Karpas-422 (cell line): ENCODE results near the gene PPM1M. TPM values are rescaled to one million over a fixed set of nuclear protein-coding genes. Genes with fewer than 3 reads are reported as not detected.

Experiments
- DNase-seq: peaks from one replicate; pipeline ENCODE4 v3.0.0-alpha.2; 2015
- H2AFZ ChIP-seq: fragments of 200-600 bp; sonication (generic); 2 replicates; pipeline ENCODE4 v1.6.1; 2014; ENCODE audit warnings: antibody characterized with exemption, low read length, mixed read lengths
- H3K27ac ChIP-seq: fragments of 200-600 bp; sonication (generic); 2 replicates; pipeline ENCODE4 v1.5.1; 2014; ENCODE audit warnings: mild to moderate bottlenecking, low read length, moderate library complexity
- H3K27me3 ChIP-seq: fragments of 200-600 bp; sonication (generic); 2 replicates; pipeline ENCODE4 v1.6.1; 2014; ENCODE audit warnings: low read length, mixed read lengths
- H3K36me3 ChIP-seq: fragments of 200-600 bp; sonication (generic); 2 replicates; pipeline ENCODE4 v1.6.1; 2014; ENCODE audit warnings: low read length, mixed read lengths; ENCODE audit not compliant: insufficient read depth
- H3K4me1 ChIP-seq: fragments of 200-600 bp; sonication (generic); 2 replicates; pipeline ENCODE4 v1.6.1; 2014; ENCODE audit warnings: mild to moderate bottlenecking, low read length, mixed read lengths
- H3K4me2 ChIP-seq: fragments of 200-600 bp; sonication (generic); 2 replicates; pipeline ENCODE4 v1.6.1; 2014; ENCODE audit warnings: low read length, low read depth, mild to moderate bottlenecking; ENCODE audit not compliant: poor library complexity, severe bottlenecking
- H3K4me3 ChIP-seq: fragments of 200-600 bp; sonication (generic); 2 replicates; pipeline ENCODE4 v1.5.1; 2014; ENCODE audit warnings: mild to moderate bottlenecking, antibody characterized with exemption, low read length, mixed read lengths
- H3K79me2 ChIP-seq: fragments of 200-600 bp; sonication (generic); 2 replicates; pipeline ENCODE4 v1.6.1; 2014; ENCODE audit warnings: mild to moderate bottlenecking, low read length, mixed read lengths
- H3K9ac ChIP-seq: fragments of 200-600 bp; sonication (generic); 2 replicates; pipeline ENCODE4 v1.6.0; 2014; ENCODE audit warnings: low read length
- H3K9me2 ChIP-seq: fragments of 200-600 bp; sonication (generic), shearing (Covaris generic); replicated peaks from 2 replicates; pipeline ENCODE4 v1.6.0; 2014; ENCODE audit warnings: mild to moderate bottlenecking, low read length, moderate library complexity; ENCODE audit not compliant: insufficient read depth
- H3K9me3 ChIP-seq: fragments of 300-700, 200-600 bp; sonication (generic); 2 replicates; pipeline ENCODE4 v1.6.1; 2014; ENCODE audit warnings: low read length, mixed read lengths
- H4K20me1 ChIP-seq: fragments of 200-600 bp; sonication (generic); 2 replicates; pipeline ENCODE4 v1.6.1; 2014; ENCODE audit warnings: mild to moderate bottlenecking, antibody characterized with exemption, low read length, low read depth; ENCODE audit not compliant: insufficient read depth
- total RNA-seq: library from RNA; depleted of rRNA; stranded (reverse); fragments of >200 nt; shearing (Covaris generic); gene quantifications from 2 replicates; pipeline ENCODE4 v1.2.3, GENCODE V29; 2014; ENCODE audit warnings: low replicate concordance

PPM1M gene
- total RNA-seq, 1 experiment from 2014 or later, result 35.4 TPM

GRCh38 chr3:52218454-52218853, 27.1 kb upstream of the PPM1M start:
- Histone ChIP-seq H3K4me2 (no peak overlapping the region), H3K4me3 (no peak overlapping the region), H3K36me3 (peaks cover 42% of the 10 kb centered on the region), H3K9me2 (no peaks in the 10 kb centered on the region), H4K20me1 (peaks cover 57% of the 10 kb centered on the region), H3K9me3 (no peaks in the 10 kb centered on the region), H3K79me2 (peaks cover 42% of the 10 kb centered on the region), H3K27ac (0 out of 2 replicates have a peak overlapping the region, but pooled peaks have one; percentile 75), H3K9ac (no peak overlapping the region), H2AFZ (no peak overlapping the region), H3K4me1 (peaks cover 44% of the 10 kb centered on the region), H3K27me3 (no peaks in the 10 kb centered on the region)
- no peak for DNase-seq

- Histone ChIP-seq H3K9me3 (no peaks in the 10 kb centered on the region), H3K79me2 (peaks cover 48% of the 10 kb centered on the region), H3K36me3 (peaks cover 44% of the 10 kb centered on the region), H3K27ac (peak overlapping the region; percentile 75), H3K9me2 (no peaks in the 10 kb centered on the region), H3K4me3 (no peak overlapping the region), H3K4me1 (peaks cover 51% of the 10 kb centered on the region), H3K9ac (no peak overlapping the region; the same call in 1 of the 2 replicates), H2AFZ (no peak overlapping the region), H3K27me3 (no peaks in the 10 kb centered on the region), H3K4me2 (no peak overlapping the region), H4K20me1 (peaks cover 64% of the 10 kb centered on the region)
- DNase-seq, result no peak
These were observed 26.5 kb upstream of the PPM1M start for GRCh38 chr3:52218937-52219650.

GRCh38 chr3:52220380-52221026, 25.1 kb upstream of the PPM1M start:
- H3K9ac ChIP-seq, result peak overlapping the region; percentile 23
- H3K79me2 ChIP-seq, result peaks cover 61% of the 10 kb centered on the region
- H3K4me2 ChIP-seq, result peak overlapping the region; percentile 41
- no peak overlapping the region for H2AFZ ChIP-seq
- H3K9me2 ChIP-seq, result no peaks in the 10 kb centered on the region
- peaks cover 71% of the 10 kb centered on the region for H4K20me1 ChIP-seq
- H3K27ac ChIP-seq, result peak overlapping the region; percentile 75
- peaks cover 58% of the 10 kb centered on the region for H3K4me1 ChIP-seq
- H3K9me3 ChIP-seq, result no peaks in the 10 kb centered on the region
- H3K27me3 ChIP-seq, result no peaks in the 10 kb centered on the region
- peaks cover 50% of the 10 kb centered on the region for H3K36me3 ChIP-seq
- H3K4me3 ChIP-seq, result no peak overlapping the region; the same call in 1 of the 2 replicates
- peak; percentile 95 for DNase-seq

GRCh38 chr3:52221141-52221562, 24.4 kb upstream of the PPM1M start:
- Histone ChIP-seq H3K27ac (peak overlapping the region; percentile 75), H3K9me2 (no peaks in the 10 kb centered on the region), H3K9me3 (no peaks in the 10 kb centered on the region), H3K4me3 (no peak overlapping the region; the same call in 1 of the 2 replicates), H2AFZ (no peak overlapping the region), H3K27me3 (no peaks in the 10 kb centered on the region), H3K4me2 (peak overlapping the region; percentile 41), H3K4me1 (peaks cover 63% of the 10 kb centered on the region), H4K20me1 (peaks cover 71% of the 10 kb centered on the region), H3K9ac (peak overlapping the region; percentile 23; the same call in 1 of the 2 replicates), H3K79me2 (peaks cover 61% of the 10 kb centered on the region), H3K36me3 (peaks cover 50% of the 10 kb centered on the region)
- DNase-seq, result no peak

GRCh38 chr3:52221563-52222318, 23.8 kb upstream of the PPM1M start:
- no peak overlapping the region; the same call in 1 of the 2 replicates for H3K4me3 ChIP-seq

GRCh38 chr3:52222319-52223221, 23.0 kb upstream of the PPM1M start:
- Histone ChIP-seq H3K79me2 (peaks cover 61% of the 10 kb centered on the region), H4K20me1 (peaks cover 67% of the 10 kb centered on the region), H3K36me3 (peaks cover 50% of the 10 kb centered on the region), H3K4me1 (peaks cover 77% of the 10 kb centered on the region), H3K27ac (no peak overlapping the region), H3K27me3 (no peaks in the 10 kb centered on the region), H2AFZ (no peak overlapping the region), H3K9ac (no peak overlapping the region), H3K9me3 (no peaks in the 10 kb centered on the region), H3K4me2 (peak overlapping the region; percentile 97), H3K9me2 (no peaks in the 10 kb centered on the region), H3K4me3 (no peak overlapping the region; the same call in 1 of the 2 replicates)
- DNase-seq, result no peak

More at GRCh38 chr3:52221563-52222318, 23.8 kb upstream of the PPM1M start:
- no peak for DNase-seq
- Histone ChIP-seq H3K9me3 (no peaks in the 10 kb centered on the region), H3K36me3 (peaks cover 50% of the 10 kb centered on the region), H3K9me2 (no peaks in the 10 kb centered on the region), H3K27me3 (no peaks in the 10 kb centered on the region), H3K4me1 (peaks cover 69% of the 10 kb centered on the region), H3K79me2 (peaks cover 61% of the 10 kb centered on the region), H2AFZ (no peak overlapping the region), H3K27ac (no peak overlapping the region), H3K4me2 (peak overlapping the region; percentile 10), H4K20me1 (peaks cover 71% of the 10 kb centered on the region), H3K9ac (no peak overlapping the region)

- peaks cover 43% of the 10 kb centered on the region for H3K36me3 ChIP-seq
- no peaks in the 10 kb centered on the region for H3K9me2 ChIP-seq
- DNase-seq, result no peak
- peak overlapping the region; percentile 91 for H3K4me3 ChIP-seq
- peak overlapping the region; percentile 99 for H3K27ac ChIP-seq
- no peak overlapping the region for H2AFZ ChIP-seq
- H3K27me3 ChIP-seq, result no peaks in the 10 kb centered on the region
- peaks cover 56% of the 10 kb centered on the region for H4K20me1 ChIP-seq
- H3K9me3 ChIP-seq, result no peaks in the 10 kb centered on the region
- H3K4me1 ChIP-seq, result peaks cover 84% of the 10 kb centered on the region
- peak overlapping the region; percentile 97 for H3K4me2 ChIP-seq
- peaks cover 61% of the 10 kb centered on the region for H3K79me2 ChIP-seq
- H3K9ac ChIP-seq, result peak overlapping the region; percentile 92
These were observed 21.8 kb upstream of the PPM1M start for GRCh38 chr3:52223449-52224408.
